Measurements from ENCODE around the gene PDZK1.

PDZK1 gene

GRCh38 chr1:145714524-145715111 lies 7.5 kb upstream of the PDZK1 start:
- no peak for DNase-seq (ENCODE audit: low read depth, low spot score)
- POLR2A ChIA-PET = interaction anchor here (0.6 kb wide), 1 partner anchor 109 kb away, joined by 3 read pairs; the partner anchor contains the start of gene RNF115
- no peak for TF ChIP-seq CTCF (IDR thresholded peaks at IDR 0.05; ENCODE audit: insufficient read depth, low read length, missing control alignments)
- H3K4me3 ChIP-seq (ENCODE audit: low read depth, low read length) = no peak overlapping the region
- CTCF ChIA-PET = interaction anchor here (0.8 to 1.5 kb wide), 2 partner anchors 9 to 15 kb away, joined by 3 to 4 read pairs; no protein-coding TSS in a partner anchor

- CTCF ChIA-PET = interaction anchor here (2.0 to 2.1 kb wide), 2 partner anchors 9 to 11 kb away, joined by 10 read pairs; no protein-coding TSS in a partner anchor
- no peak for DNase-seq (ENCODE audit: low read depth, low spot score)
- POLR2A ChIA-PET = no interaction called here
- TF ChIP-seq CTCF (IDR thresholded peaks at IDR 0.05; ENCODE audit: insufficient read depth, low read length, missing control alignments) = no peak
- H3K4me3 ChIP-seq (ENCODE audit: low read depth, low read length) = no peak overlapping the region
Observed at GRCh38 chr1:145711213-145711651, 4.1 kb upstream of the PDZK1 start.

- CTCF ChIA-PET = interaction anchor here (2.0 to 2.1 kb wide), 2 partner anchors 10 to 11 kb away, joined by 10 read pairs; no protein-coding TSS in a partner anchor
- DNase-seq (ENCODE audit: low read depth, low spot score) = no peak
- H3K4me3 ChIP-seq (ENCODE audit: low read depth, low read length) = no peak overlapping the region
- POLR2A ChIA-PET = no interaction called here
- no peak for TF ChIP-seq CTCF (IDR thresholded peaks at IDR 0.05; ENCODE audit: insufficient read depth, low read length, missing control alignments)
Observed at GRCh38 chr1:145710291-145711027, 3.3 kb upstream of the PDZK1 start.

DNA sequence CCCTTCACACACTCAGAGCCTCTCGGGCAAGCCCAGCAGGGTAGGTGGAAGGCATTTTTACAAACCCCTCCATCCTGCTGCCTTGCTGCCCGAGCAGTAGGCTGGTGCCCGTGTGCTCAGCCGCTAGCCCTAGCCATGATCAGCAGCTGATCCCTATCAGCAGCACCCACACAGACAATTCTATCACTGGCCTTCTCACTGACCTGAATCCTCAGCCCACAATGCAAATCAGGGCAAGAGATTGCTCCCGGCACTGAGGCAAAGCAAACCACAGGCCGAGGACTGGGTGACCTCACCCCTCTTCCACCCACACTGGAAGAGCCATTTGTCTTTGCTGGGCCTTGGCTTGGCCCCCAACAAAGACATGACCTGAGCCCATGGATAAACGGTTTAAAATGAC lies 895 bp upstream of the PDZK1 start:
- ChIA-PET CTCF (interaction anchor here (3.2 kb wide), 1 partner anchor 12 kb away, joined by 33 read pairs; the partner anchor contains the start of gene CD160), POLR2A (no interaction called here)
- H3K4me3 ChIP-seq (ENCODE audit: low read depth, low read length) = no peak overlapping the region
- no peak for DNase-seq (ENCODE audit: low read depth, low spot score)
- no peak for TF ChIP-seq CTCF (IDR thresholded peaks at IDR 0.05; ENCODE audit: insufficient read depth, low read length, missing control alignments)

- POLR2A ChIA-PET = no interaction called here
- no peak for DNase-seq (ENCODE audit: low read depth, low spot score)
- no peak for TF ChIP-seq CTCF (IDR thresholded peaks at IDR 0.05; ENCODE audit: insufficient read depth, low read length, missing control alignments)
- no peak overlapping the region for H3K4me3 ChIP-seq (ENCODE audit: low read depth, low read length)
- CTCF ChIA-PET = interaction anchor here (2.5 to 4.4 kb wide), 2 partner anchors 11 to 15 kb away, joined by 10 to 42 read pairs; partner anchors contain the start of gene CD160
Observed at GRCh38 chr1:145706086-145706664, 993 bp downstream of the PDZK1 start.

- DNase-seq (ENCODE audit: low read depth, low spot score) = no peak
- TF ChIP-seq CTCF (IDR thresholded peaks at IDR 0.05; ENCODE audit: insufficient read depth, low read length, missing control alignments) = no peak
- no peak overlapping the region for H3K4me3 ChIP-seq (ENCODE audit: low read depth, low read length)
- ChIA-PET POLR2A (no interaction called here), CTCF (interaction anchor here (2.5 to 4.4 kb wide), 2 partner anchors 11 to 15 kb away, joined by 10 to 42 read pairs; partner anchors contain the start of gene CD160)
Observed at GRCh38 chr1:145705622-145706021, 1.5 kb downstream of the PDZK1 start.
